ENCODE results near the gene TREML2. TPM values are rescaled to one million over a fixed set of nuclear protein-coding genes. Genes with fewer than 3 reads are reported as not detected.
"Not testable (repeated sequence)": the region's sequence is repeated elsewhere in the genome, so short reads cannot be mapped to it uniquely, and the experiment has no call there.

TREML2 gene
- not detected in 2 replicates for total RNA-seq (2021)
- Bru-seq, nascent RNA: not detected
- not detected for BruChase-seq, experiment 1, labeled RNA remaining after a 2-hour chase
- BruChase-seq, experiment 2, labeled RNA remaining after a 6-hour chase: not detected
- long read RNA-seq: 0 reads

GRCh38 chr6:41200901-41201763 is at the start of gene TREML2:
Gene TREML2, minus strand, starts transcription at chr6:41201149. Its CDS starts 141 bp downstream, at chr6:41201008.
- Histone ChIP-seq H2AFZ (no peak within 1 kb of the TSS), H3K79me2 (ENCODE audit: low read depth) (no peaks in the 10 kb centered on the region), H4K20me1 (ENCODE audit: insufficient read depth) (no peaks in the 10 kb centered on the region), H3K36me3 (ENCODE audit: low read depth) (no peaks in the 10 kb centered on the region), H3F3A (ENCODE audit: insufficient read depth, low read depth) (no peaks in the 10 kb centered on the region), H3K27me3 (ENCODE audit: insufficient read depth, low read depth) (peaks cover 38% of the 10 kb centered on the region), H3K4me2 (no peak within 1 kb of the TSS), H3K4me3 (no peak within 1 kb of the TSS), H3K9me3 (ENCODE audit: insufficient read depth, low read depth) (no peaks in the 10 kb centered on the region), H3K4me1 (replicated peaks; ENCODE audit: insufficient read depth) (no peaks in the 10 kb centered on the region), H3K9me2 (ENCODE audit: insufficient read depth) (no peaks in the 10 kb centered on the region; the same call in 1 of the 2 replicates), H3K27ac (no peak within 1 kb of the TSS)
- ChIA-PET POLR2A (ENCODE audit: unreplicated experiment) (no interaction called here), CTCF (no interaction called here)
- no peak for DNase-seq
- BruUV-seq (replicated peaks): no TSS peak
- TF ChIP-seq EZH2 (IDR thresholded peaks at IDR 0.05; ENCODE audit: low read depth): no peak
- no peak for TF ChIP-seq CTCF (conservative IDR thresholded peaks at IDR 0.05)
- intact Hi-C loops (cut with micrococcal nuclease; ENCODE audit: unreplicated experiment): no loop called here

- no peaks in the 10 kb centered on the region for H3K36me3 ChIP-seq (ENCODE audit: low read depth)
- H3K4me2 ChIP-seq: no peak overlapping the region
- H2AFZ ChIP-seq: no peak overlapping the region
- no peaks in the 10 kb centered on the region for H4K20me1 ChIP-seq (ENCODE audit: insufficient read depth)
- ChIA-PET CTCF (no interaction called here), POLR2A (ENCODE audit: unreplicated experiment) (no interaction called here)
- no peaks in the 10 kb centered on the region for H3K4me1 ChIP-seq (replicated peaks; ENCODE audit: insufficient read depth)
- H3K9me2 ChIP-seq (ENCODE audit: insufficient read depth): no peaks in the 10 kb centered on the region
- DNase-seq: no peak
- peaks cover 37% of the 10 kb centered on the region for H3K27me3 ChIP-seq (ENCODE audit: insufficient read depth, low read depth)
- H3K79me2 ChIP-seq (ENCODE audit: low read depth): no peaks in the 10 kb centered on the region
- intact Hi-C loops (cut with micrococcal nuclease; ENCODE audit: unreplicated experiment): no loop called here
- H3F3A ChIP-seq (ENCODE audit: insufficient read depth, low read depth): no peaks in the 10 kb centered on the region
- TF ChIP-seq CTCF (conservative IDR thresholded peaks at IDR 0.05) (no peak), EZH2 (IDR thresholded peaks at IDR 0.05; ENCODE audit: low read depth) (no peak)
- no peak overlapping the region for H3K4me3 ChIP-seq
- BruUV-seq (replicated peaks): no TSS peak
- no peak overlapping the region for H3K27ac ChIP-seq
- H3K9me3 ChIP-seq (ENCODE audit: insufficient read depth, low read depth): no peaks in the 10 kb centered on the region
Measured at GRCh38 chr6:41247882-41248705, 47.1 kb upstream of the TREML2 start.

GRCh38 chr6:41247288-41247865 is 46.4 kb upstream of the TREML2 start:
- no peak overlapping the region for H3K4me3 ChIP-seq
- H3K27me3 ChIP-seq (ENCODE audit: insufficient read depth, low read depth): peaks cover 37% of the 10 kb centered on the region
- ChIA-PET POLR2A (ENCODE audit: unreplicated experiment) (no interaction called here), CTCF (no interaction called here)
- no peaks in the 10 kb centered on the region for H3K9me2 ChIP-seq (ENCODE audit: insufficient read depth)
- H3K27ac ChIP-seq: no peak overlapping the region
- no peaks in the 10 kb centered on the region for H3K9me3 ChIP-seq (ENCODE audit: insufficient read depth, low read depth)
- no TSS peak for BruUV-seq (replicated peaks)
- no peak overlapping the region for H3K4me2 ChIP-seq
- DNase-seq: no peak
- no peaks in the 10 kb centered on the region for H3K79me2 ChIP-seq (ENCODE audit: low read depth)
- no peak for TF ChIP-seq EZH2 (IDR thresholded peaks at IDR 0.05; ENCODE audit: low read depth)
- no peak for TF ChIP-seq CTCF (conservative IDR thresholded peaks at IDR 0.05)
- H4K20me1 ChIP-seq (ENCODE audit: insufficient read depth): no peaks in the 10 kb centered on the region
- no peaks in the 10 kb centered on the region for H3F3A ChIP-seq (ENCODE audit: insufficient read depth, low read depth)
- H2AFZ ChIP-seq: no peak overlapping the region
- intact Hi-C loops (cut with micrococcal nuclease; ENCODE audit: unreplicated experiment): no loop called here
- H3K36me3 ChIP-seq (ENCODE audit: low read depth): no peaks in the 10 kb centered on the region
- H3K4me1 ChIP-seq (replicated peaks; ENCODE audit: insufficient read depth): no peaks in the 10 kb centered on the region

- BruUV-seq (replicated peaks); H3K79me2 ChIP-seq (ENCODE audit: low read depth); intact Hi-C loops (cut with micrococcal nuclease; ENCODE audit: unreplicated experiment); H3K27ac ChIP-seq; POLR2A ChIA-PET (ENCODE audit: unreplicated experiment); H4K20me1 ChIP-seq (ENCODE audit: insufficient read depth); H3K9me3 ChIP-seq (ENCODE audit: insufficient read depth, low read depth); H3K4me2 ChIP-seq; H3F3A ChIP-seq (ENCODE audit: insufficient read depth, low read depth); H3K36me3 ChIP-seq (ENCODE audit: low read depth); H3K4me1 ChIP-seq (replicated peaks; ENCODE audit: insufficient read depth); CTCF ChIA-PET; H2AFZ ChIP-seq; H3K4me3 ChIP-seq; DNase-seq; H3K9me2 ChIP-seq (ENCODE audit: insufficient read depth): not testable (repeated sequence)
- H3K27me3 ChIP-seq (ENCODE audit: insufficient read depth, low read depth): peaks cover 41% of the 10 kb centered on the region
Measured at GRCh38 chr6:41246529-41246928, 45.6 kb upstream of the TREML2 start.
